GM20431 (cell line): Measurements from ENCODE around the gene CIAO3.

Source experiments
- in situ Hi-C: fragments of 300-500 bp; cut with MseI, MboI; formaldehyde crosslinking; loops from one replicate; pipeline ENCODE4 v1.15.0; 2020; ENCODE audit warnings: low sequenced_read_pairs; ENCODE audit not compliant: unreplicated experiment

Gene CIAO3

GRCh38 chr16:714558-715476, 26.0 kb downstream of the CIAO3 start, which contains the start of gene METRN:
Gene METRN, plus strand, starts transcription at chr16:715118. Its CDS starts 172 bp downstream, at chr16:715290.
- in situ Hi-C loops = loop anchor here (10.0 kb wide), 1 partner anchor 70 kb away; the partner anchor contains the start of genes CHTF18 and RPUSD1

- in situ Hi-C loops = loop anchor here (10.0 kb wide), 1 partner anchor 71 kb away; the partner anchor contains the start of genes CHTF18 and RPUSD1
Observed at GRCh38 chr16:714079-714478, 26.7 kb downstream of the CIAO3 start.

GRCh38 chr16:712740-713250, 28.0 kb downstream of the CIAO3 start:
- in situ Hi-C loops = loop anchor here (10.0 kb wide), 1 partner anchor 72 kb away; the partner anchor contains the start of genes CHTF18 and RPUSD1

DNA sequence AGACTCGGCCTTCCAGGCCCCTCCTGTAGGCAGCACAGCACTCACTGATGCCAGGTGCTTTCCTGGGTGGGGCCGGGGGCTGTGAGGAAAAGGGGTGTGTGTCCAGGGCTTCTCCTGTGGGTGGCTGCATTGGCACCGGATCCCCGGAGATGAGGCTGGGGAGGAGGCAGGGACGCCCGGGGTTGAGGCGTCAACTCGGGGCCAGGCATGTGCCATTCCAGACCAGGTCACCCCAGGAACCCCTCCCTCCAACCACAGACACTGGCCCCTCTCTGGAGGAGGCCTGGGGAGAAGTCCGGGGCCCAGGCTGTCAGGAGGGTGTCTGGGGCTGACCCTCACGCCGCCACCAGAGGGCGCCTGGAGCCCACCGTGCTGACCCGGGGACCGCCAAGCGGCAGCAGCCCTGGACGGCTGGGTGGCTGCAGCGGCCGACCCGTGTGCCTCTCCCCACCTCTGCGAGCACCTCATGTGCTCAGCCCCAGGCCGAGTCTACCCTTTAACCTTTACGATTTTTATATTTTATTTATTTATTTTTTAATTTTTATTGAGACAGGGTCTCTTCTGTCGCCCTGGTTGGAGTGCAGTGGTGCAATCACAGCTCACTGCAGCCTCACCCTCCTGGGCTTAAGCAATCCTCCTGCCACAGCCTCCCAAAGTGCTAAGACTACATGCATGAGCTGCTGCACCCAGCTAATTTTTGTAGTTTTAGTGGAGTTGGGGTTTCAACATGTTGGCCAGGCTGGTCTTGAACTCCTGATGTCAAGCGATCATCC, 29.1 kb downstream of the CIAO3 start:
- in situ Hi-C loops = loop anchor here (10.0 kb wide), 1 partner anchor 73 kb away; the partner anchor contains the start of genes CHTF18 and RPUSD1

- in situ Hi-C loops = loop anchor here (10.0 kb wide), 1 partner anchor 74 kb away; the partner anchor contains the start of genes CHTF18 and RPUSD1
Observed at GRCh38 chr16:711084-711483, 29.7 kb downstream of the CIAO3 start.

DNA sequence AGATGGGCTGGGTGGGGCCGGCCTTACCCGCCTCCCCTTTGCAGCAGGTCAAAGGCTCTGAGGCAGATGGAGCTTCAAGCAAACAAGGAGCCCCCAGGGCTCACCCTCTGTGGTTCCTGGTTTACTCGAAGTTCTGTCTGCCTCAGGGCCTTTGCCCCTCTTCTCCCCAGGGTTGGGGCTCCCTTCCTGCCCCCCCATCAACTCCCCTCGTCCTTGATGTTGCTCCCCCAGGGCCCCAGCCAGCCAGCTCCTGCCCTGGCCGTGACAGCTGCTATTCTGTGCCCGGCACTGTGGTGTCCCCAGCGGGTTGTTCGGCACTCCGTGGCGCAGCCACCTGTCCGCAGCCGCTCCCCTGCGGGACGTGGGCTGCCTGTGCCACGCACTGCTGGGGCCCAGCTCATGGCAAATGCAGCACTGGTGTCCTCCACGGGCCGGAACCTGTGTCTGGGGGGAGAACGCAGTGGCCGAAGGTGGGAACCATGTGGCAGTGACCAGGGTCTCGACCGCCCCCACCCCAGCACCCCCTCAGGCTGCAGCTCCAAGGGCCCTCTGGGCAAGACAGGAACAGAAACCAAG, 30.2 kb downstream of the CIAO3 start:
- in situ Hi-C loops = loop anchor here (10.0 kb wide), 1 partner anchor 74 kb away; the partner anchor contains the start of genes CHTF18 and RPUSD1

- in situ Hi-C loops = loop anchor here (10.0 kb wide), 1 partner anchor 75 kb away; the partner anchor contains the start of genes CHTF18 and RPUSD1
Observed at GRCh38 chr16:709566-710499, 31.0 kb downstream of the CIAO3 start.

DNA sequence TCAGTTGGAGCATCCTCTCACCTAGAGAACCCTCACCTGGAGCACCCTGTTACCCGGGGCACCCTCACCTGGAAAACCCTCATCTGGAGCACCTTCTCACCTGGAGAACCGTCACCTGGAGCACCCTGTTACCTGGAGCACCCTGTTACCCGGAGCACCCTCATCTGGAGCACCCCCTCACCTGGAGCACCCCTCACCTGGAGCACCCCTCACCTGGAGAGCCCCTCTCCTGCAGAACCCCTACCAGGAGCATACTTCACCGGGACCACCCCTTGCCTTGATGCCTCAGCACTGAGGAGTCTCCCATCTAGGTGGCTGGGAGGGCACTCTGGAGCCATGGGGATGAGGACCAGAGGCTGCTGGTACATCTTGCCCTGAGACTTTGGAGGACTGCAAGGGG, 31.8 kb downstream of the CIAO3 start:
- in situ Hi-C loops = no loop called here

- in situ Hi-C loops = no loop called here
Observed at GRCh38 chr16:708019-708418, 32.8 kb downstream of the CIAO3 start.

DNA sequence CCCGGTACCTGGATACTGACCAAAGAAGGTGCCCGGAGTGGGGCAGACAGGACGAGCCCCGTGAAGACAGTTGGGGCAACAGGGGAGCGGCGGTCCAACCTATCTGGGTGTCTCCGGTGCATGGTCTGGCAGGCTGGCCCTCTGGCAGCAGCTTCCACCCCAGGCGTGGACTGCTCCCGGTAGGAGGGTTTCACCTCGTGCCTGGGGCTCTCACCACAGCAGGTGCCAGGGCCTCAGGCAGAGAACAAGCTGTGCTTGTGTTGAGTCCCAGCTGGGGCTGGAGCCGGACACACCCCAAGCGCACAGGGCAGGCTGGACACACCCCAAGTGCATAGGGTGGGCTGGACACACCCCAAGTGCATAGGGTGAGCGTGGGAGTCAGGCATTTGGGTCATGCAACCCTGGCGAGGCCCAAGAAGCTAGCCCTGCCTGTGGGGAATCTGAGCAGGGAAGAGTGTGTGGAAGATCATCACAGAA, 33.7 kb downstream of the CIAO3 start:
- in situ Hi-C loops = no loop called here

DNA sequence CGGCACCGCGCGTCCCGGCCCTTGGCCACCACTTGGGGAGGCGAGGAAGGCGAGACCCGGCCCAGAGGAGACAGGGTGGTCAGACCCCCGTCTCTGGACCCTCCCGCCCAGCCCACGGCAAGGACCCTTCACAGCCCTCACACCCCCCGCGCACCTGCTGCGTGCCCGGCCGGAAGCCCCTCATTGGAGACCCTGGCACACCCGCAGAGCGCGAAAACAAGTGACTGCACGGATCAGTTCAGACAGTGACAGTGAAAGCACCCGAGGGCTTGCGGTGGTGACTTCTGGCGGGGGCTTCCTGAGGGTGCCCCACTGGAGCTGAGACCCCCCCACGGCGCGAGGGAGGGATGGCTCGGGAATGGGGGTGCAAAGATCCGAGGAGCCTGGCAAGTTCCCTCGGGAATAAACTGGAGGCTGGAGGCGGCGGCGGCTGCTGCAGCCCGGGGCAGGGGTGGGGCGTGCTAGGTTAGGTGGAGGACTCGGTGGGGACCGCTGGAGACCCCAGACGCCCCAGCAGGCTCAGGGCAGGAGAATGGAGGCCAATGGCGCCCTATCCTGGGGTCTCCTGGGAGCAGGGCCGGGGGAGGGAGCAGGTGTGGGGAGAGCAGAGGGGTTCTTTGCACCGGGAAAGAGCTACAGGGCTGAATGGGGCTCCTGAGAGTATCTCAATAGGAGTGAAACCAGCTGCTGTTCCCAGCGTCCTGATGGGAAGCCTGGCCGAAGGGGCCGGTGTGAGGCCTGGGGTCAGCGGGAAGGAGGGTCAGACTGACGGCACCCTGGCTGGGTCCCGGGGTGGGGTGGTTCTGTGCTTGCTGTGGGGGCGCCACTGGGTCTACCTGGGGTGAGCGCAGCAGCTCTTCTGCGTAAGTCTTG, 34.4 kb downstream of the CIAO3 start:
- in situ Hi-C loops = no loop called here

GRCh38 chr16:705431-706188, 35.2 kb downstream of the CIAO3 start, which contains the start of gene FBXL16:
Gene FBXL16, minus strand, starts transcription at chr16:705801. Its CDS starts 8,396 bp downstream, at chr16:697405.
- in situ Hi-C loops = no loop called here

- in situ Hi-C loops = no loop called here
Observed at GRCh38 chr16:704552-705380, 36.0 kb downstream of the CIAO3 start.

GRCh38 chr16:704047-704446, 36.8 kb downstream of the CIAO3 start:
- in situ Hi-C loops = no loop called here

DNA sequence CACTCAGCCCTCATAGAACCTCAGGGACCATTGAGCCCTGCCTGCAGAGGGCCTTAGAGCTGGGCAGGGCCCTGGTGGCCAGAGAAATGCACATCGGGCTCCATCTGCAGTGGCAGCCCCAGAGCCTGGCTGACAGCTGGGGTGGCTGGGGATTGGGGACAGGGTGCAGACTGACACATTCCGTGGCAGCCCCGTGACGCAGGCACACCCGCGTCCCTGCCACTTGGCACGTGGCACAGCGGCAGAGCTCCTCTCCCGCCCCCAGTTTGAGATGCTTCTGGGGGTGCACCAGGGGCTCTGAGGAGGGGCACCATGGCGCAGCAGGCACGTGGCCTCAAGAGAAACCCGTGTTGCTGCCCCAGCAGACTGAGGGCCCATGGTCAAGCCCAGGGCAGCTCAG, 37.4 kb downstream of the CIAO3 start:
- in situ Hi-C loops = no loop called here

- in situ Hi-C loops = no loop called here
Observed at GRCh38 chr16:702341-702740, 38.5 kb downstream of the CIAO3 start.
